Osteoblast (primary cell): Measurements from ENCODE around the gene FITM1. TPM values are rescaled to one million over a fixed set of nuclear protein-coding genes. Genes with fewer than 3 reads are reported as not detected.

ENCODE experiments used
- DNase-seq: peaks from one replicate; pipeline ENCODE4 v3.0.0; 2011; ENCODE audit warnings: low spot score, mixed read lengths; ENCODE audit not compliant: insufficient read length; ENCODE audit errors: missing footprints
- H2AFZ ChIP-seq: 2 replicates; pipeline ENCODE4 v1.6.0; 2011; ENCODE audit warnings: mild to moderate bottlenecking, low read length
- H3K27ac ChIP-seq: 2 replicates; pipeline ENCODE4 v1.5.1; 2011; ENCODE audit warnings: mild to moderate bottlenecking, low read depth, low read length, moderate library complexity
- H3K27me3 ChIP-seq: 2 replicates; pipeline ENCODE4 v1.6.0; 2012; ENCODE audit warnings: mild to moderate bottlenecking, control low read depth, inconsistent platforms, low read length, moderate library complexity; ENCODE audit not compliant: insufficient read depth
- H3K36me3 ChIP-seq: 2 replicates; pipeline ENCODE4 v1.5.1; 2011; ENCODE audit warnings: mild to moderate bottlenecking, low read length, control low read depth, moderate library complexity; ENCODE audit not compliant: insufficient read depth
- H3K4me1 ChIP-seq: 2 replicates; pipeline ENCODE4 v1.5.1; 2011; ENCODE audit warnings: mild to moderate bottlenecking, low read length, control low read depth, moderate library complexity; ENCODE audit not compliant: insufficient read depth
- H3K4me2 ChIP-seq: 2 replicates; pipeline ENCODE4 v1.6.0; 2011; ENCODE audit warnings: mild to moderate bottlenecking, low read length; ENCODE audit not compliant: insufficient read depth
- H3K4me3 ChIP-seq: fragments of 200-600 bp; sonication (generic); 3 replicates; pipeline ENCODE4 v1.5.1; 2012; ENCODE audit warnings: mild to moderate bottlenecking, low read length, inconsistent platforms; ENCODE audit not compliant: insufficient read depth
- H3K79me2 ChIP-seq: 2 replicates; pipeline ENCODE4 v1.6.0; 2012; ENCODE audit warnings: mild to moderate bottlenecking, low read length, control low read depth, inconsistent platforms; ENCODE audit not compliant: insufficient read depth
- H3K9me3 ChIP-seq: 2 replicates; pipeline ENCODE4 v1.5.1; 2011; ENCODE audit warnings: low read depth, low read length, control low read depth
- H4K20me1 ChIP-seq: 2 replicates; pipeline ENCODE4 v1.6.0; 2012; ENCODE audit warnings: mild to moderate bottlenecking, low read length, control low read depth; ENCODE audit not compliant: insufficient read depth
- total RNA-seq: library from RNA; depleted of rRNA; stranded (reverse); fragments of >200 nt; gene quantifications from 2 replicates; pipeline ENCODE4 v1.2.3, GENCODE V29; 2012
- TF ChIP-seq, protein P1 (sequence below): IDR thresholded peaks from 2 replicates; pipeline ENCODE4 v1.5.1; 2011; ENCODE audit warnings: mild to moderate bottlenecking, low read depth, low read length, moderate library complexity; ENCODE audit errors: extremely low read depth

The FITM1 gene
- total RNA-seq, 1 donor, result 0.72 TPM

DNA sequence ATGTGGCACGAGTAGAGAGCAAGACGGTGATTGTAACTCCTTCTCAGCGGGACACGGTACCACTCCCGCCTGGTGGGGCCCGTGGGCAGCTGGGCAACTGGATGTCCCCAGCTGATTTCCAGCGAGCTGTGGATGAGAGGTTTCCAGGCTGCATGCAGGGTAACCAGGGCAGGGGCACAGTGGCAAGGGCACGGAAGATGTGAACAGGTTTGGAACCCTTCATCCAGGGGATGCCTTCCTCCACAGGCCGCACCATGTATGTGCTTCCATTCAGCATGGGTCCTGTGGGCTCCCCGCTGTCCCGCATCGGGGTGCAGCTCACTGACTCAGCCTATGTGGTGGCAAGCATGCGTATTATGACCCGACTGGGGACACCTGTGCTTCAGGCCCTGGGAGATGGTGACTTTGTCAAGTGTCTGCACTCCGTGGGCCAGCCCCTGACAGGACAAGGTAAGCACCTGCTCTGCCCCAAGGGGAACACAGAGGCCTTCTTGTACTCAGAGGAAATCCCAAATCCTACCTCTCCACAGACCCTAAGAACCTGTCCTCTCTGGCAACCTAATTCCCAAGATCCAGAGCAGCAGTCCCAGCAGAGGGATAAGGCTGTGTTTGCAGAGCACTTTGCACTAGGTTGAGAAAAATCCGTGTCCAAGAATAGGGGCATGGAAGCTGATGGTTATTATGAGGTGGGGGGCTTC, 32.1 kb upstream of the FITM1 start:
- H3K9me3 ChIP-seq, result no peaks in the 10 kb centered on the region
- peaks cover 10% of the 10 kb centered on the region for H3K79me2 ChIP-seq
- H2AFZ ChIP-seq, result no peak overlapping the region
- H3K4me2 ChIP-seq, result no peak overlapping the region
- peaks cover 17% of the 10 kb centered on the region for H3K36me3 ChIP-seq
- peak; percentile 60 for DNase-seq
- no peak overlapping the region for H3K27ac ChIP-seq
- no peaks in the 10 kb centered on the region for H4K20me1 ChIP-seq
- peaks cover 10% of the 10 kb centered on the region for H3K4me1 ChIP-seq
- TF ChIP-seq, protein P1, sequence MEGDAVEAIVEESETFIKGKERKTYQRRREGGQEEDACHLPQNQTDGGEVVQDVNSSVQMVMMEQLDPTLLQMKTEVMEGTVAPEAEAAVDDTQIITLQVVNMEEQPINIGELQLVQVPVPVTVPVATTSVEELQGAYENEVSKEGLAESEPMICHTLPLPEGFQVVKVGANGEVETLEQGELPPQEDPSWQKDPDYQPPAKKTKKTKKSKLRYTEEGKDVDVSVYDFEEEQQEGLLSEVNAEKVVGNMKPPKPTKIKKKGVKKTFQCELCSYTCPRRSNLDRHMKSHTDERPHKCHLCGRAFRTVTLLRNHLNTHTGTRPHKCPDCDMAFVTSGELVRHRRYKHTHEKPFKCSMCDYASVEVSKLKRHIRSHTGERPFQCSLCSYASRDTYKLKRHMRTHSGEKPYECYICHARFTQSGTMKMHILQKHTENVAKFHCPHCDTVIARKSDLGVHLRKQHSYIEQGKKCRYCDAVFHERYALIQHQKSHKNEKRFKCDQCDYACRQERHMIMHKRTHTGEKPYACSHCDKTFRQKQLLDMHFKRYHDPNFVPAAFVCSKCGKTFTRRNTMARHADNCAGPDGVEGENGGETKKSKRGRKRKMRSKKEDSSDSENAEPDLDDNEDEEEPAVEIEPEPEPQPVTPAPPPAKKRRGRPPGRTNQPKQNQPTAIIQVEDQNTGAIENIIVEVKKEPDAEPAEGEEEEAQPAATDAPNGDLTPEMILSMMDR, result no peak
- no peaks in the 10 kb centered on the region for H3K27me3 ChIP-seq
- no peak overlapping the region for H3K4me3 ChIP-seq

DNA sequence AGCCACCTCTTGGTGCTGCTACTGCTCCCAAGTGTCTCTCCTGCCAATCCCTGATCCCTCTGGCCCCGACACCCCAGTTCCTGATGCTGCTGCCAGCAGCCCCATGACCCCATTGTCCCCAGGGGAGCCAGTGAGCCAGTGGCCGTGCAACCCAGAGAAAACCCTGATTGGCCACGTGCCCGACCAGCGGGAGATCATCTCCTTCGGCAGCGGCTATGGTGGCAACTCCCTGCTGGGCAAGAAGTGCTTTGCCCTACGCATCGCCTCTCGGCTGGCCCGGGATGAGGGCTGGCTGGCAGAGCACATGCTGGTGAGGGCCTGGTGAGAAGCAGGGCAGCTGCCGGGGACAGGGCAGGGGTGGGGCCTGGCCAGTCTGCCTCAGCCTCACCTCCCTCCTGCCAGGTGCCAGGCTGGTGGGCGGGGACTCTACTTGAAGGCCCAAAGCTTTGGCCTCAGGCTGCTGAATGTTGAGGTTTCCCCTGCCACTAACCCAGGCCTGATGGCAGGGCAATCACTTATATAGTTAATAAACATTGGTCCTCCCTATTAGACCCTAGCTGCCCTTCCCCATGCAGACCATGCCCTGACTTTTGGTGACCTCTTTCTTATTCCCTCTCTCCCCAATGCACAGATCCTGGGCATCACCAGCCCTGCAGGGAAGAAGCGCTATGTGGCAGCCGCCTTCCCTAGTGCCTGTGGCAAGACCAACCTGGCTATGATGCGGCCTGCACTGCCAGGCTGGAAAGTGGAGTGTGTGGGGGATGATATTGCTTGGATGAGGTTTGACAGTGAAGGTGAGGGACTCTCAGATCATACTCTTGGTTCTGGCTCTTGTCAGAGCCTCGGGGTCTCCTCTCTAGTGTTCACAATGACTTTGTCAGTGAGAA, 31.3 kb upstream of the FITM1 start:
- TF ChIP-seq, protein P1, result no peak

DNA sequence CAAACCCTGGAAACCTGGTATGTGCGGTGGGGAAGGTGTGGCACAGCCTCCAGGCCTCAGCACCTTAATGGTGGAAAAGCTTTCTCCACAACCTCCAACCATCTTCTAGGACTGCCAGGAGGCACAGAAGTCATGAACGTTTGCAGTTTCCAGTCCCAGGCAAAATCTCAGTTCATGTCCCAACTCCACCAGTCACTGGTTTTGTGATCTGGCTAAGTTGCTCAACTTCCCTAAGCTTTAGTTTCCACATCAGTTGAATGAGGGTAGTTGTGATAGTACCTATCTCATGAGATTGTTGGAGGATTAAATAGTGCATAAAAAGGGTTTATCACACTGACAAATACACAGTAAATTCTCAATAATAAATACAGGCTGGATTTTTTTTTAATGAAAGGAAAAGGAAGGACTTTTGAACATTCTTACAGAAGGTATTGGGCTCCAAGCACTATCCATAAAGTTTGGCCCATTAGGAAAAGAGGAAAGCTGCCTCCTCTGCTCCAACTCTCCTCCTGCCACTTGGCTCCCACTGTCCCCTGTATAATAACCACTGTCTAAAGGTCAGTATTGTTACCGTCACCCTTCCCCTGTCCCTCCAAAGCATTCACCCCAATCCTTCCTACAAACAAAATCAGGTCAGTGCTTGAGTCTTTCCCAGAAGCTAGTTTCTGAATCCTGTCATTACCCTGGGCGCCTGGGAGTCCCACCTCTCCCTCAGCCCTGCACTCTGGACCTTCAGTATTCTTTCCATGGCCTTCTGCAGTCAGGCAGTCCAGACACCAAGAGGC, 30.1 kb upstream of the FITM1 start:
- TF ChIP-seq, protein P1, result no peak
- Histone ChIP-seq H3K4me2 (no peak overlapping the region), H2AFZ (no peak overlapping the region), H4K20me1 (no peaks in the 10 kb centered on the region), H3K27me3 (no peaks in the 10 kb centered on the region), H3K36me3 (peaks cover 24% of the 10 kb centered on the region), H3K27ac (no peak overlapping the region), H3K4me1 (peaks cover 4% of the 10 kb centered on the region), H3K79me2 (peaks cover 4% of the 10 kb centered on the region), H3K4me3 (no peak overlapping the region), H3K9me3 (no peaks in the 10 kb centered on the region)
- no peak for DNase-seq

More for the DNA sequence above, 31.3 kb upstream of the FITM1 start:
- H2AFZ ChIP-seq, result no peak overlapping the region
- H3K4me3 ChIP-seq, result no peak overlapping the region
- peaks cover 10% of the 10 kb centered on the region for H3K79me2 ChIP-seq
- no peaks in the 10 kb centered on the region for H3K27me3 ChIP-seq
- no peak overlapping the region for H3K27ac ChIP-seq
- no peak overlapping the region for H3K4me2 ChIP-seq
- peak; percentile 73 for DNase-seq
- H3K4me1 ChIP-seq, result peaks cover 10% of the 10 kb centered on the region
- H3K9me3 ChIP-seq, result no peaks in the 10 kb centered on the region
- H3K36me3 ChIP-seq, result peaks cover 24% of the 10 kb centered on the region
- H4K20me1 ChIP-seq, result no peaks in the 10 kb centered on the region
